Endothelial cell of umbilical vein (primary cell): ENCODE results near the gene KLF8. TPM values are rescaled to one million over a fixed set of nuclear protein-coding genes. Genes with fewer than 3 reads are reported as not detected.

Source experiments
- BruUV-seq: library from RNA; stranded (reverse); fragments of 400-500 nt; replicated peaks from 2 replicates; lab custom pipeline; 2021; lab: Mats Ljungman, UMichigan
- CTCF ChIA-PET: fragments of 300-600, 350-600 bp; sonication (Branson Sonifier 250); formaldehyde crosslinking; loops from one replicate; lab custom pipeline; 2021; ENCODE audit warnings: antibody characterized with exemption, inconsistent platforms; lab: Charles Lee
- POLR2A ChIA-PET: fragments of 300-600, 350-600 bp; sonication (Branson Sonifier 250); formaldehyde crosslinking; loops from one replicate; lab custom pipeline; 2021; ENCODE audit warnings: antibody characterized with exemption, inconsistent platforms; lab: Charles Lee
- DNase-seq: peaks from one replicate; pipeline ENCODE4 v3.0.0-alpha.2; 2011; ENCODE audit warnings: low read depth, low spot score
- FAIRE-seq: peaks from 2 replicates; lab custom pipeline; 2011; peaks lifted over from hg19 to GRCh38; lab: Jason Lieb, UNC
- H2AFZ ChIP-seq: 2 replicates; pipeline ENCODE4 v1.6.0; 2012; ENCODE audit warnings: low read depth, low read length, control low read depth, inconsistent platforms
- H3K27ac ChIP-seq: 2 replicates; pipeline ENCODE4 v1.5.1; 2011; ENCODE audit warnings: low read depth, mild to moderate bottlenecking, control low read depth, low read length, moderate library complexity; ENCODE audit not compliant: insufficient read depth
- H3K27me3 ChIP-seq, 2 experiments: 2 replicates each; pipeline versions ENCODE4 v1.6.0 to v1.6.1; 2011; ENCODE audit warnings: low read length in 2 of 2, mixed read lengths in 1 of 2; ENCODE audit not compliant: control insufficient read depth in 2 of 2, insufficient read depth in 2 of 2
- H3K36me3 ChIP-seq, 2 experiments: 2 replicates in 1 of 2; 3 replicates in 1 of 2; pipeline ENCODE4 v1.5.1; 2011; ENCODE audit warnings: low read length in 2 of 2, mild to moderate bottlenecking in 1 of 2, moderate library complexity in 1 of 2; ENCODE audit not compliant: control insufficient read depth in 2 of 2, insufficient read depth in 2 of 2; ENCODE audit errors: extremely low read depth in 1 of 2
- H3K4me1 ChIP-seq: 3 replicates; pipeline ENCODE4 v1.5.1; 2011; ENCODE audit warnings: mild to moderate bottlenecking, low read length; ENCODE audit not compliant: control insufficient read depth, insufficient read depth; ENCODE audit errors: extremely low read depth
- H3K4me2 ChIP-seq: 2 replicates; pipeline ENCODE4 v1.6.1; 2011; ENCODE audit warnings: low read length, control low read depth, mixed read lengths; ENCODE audit not compliant: insufficient read depth
- H3K4me3 ChIP-seq, 3 experiments: fragments of 200-600 bp in 1 of 3; sonication (generic), shearing (Covaris generic) in 1 of 3; replicated peaks in 1 of 3; 2 replicates each; pipeline ENCODE4 v1.5.1; 2011 to 2016; ENCODE audit warnings: control low read depth in 3 of 3, low read length in 3 of 3, mild to moderate bottlenecking in 2 of 3, inconsistent platforms in 1 of 3, low read depth in 1 of 3, moderate library complexity in 1 of 3; ENCODE audit not compliant: insufficient read depth in 1 of 3
- H3K79me2 ChIP-seq: 2 replicates; pipeline ENCODE4 v1.6.0; 2012; ENCODE audit warnings: low read length, inconsistent platforms; ENCODE audit not compliant: control insufficient read depth, insufficient read depth
- H3K9ac ChIP-seq: replicated peaks from 2 replicates; pipeline ENCODE3; 2011; ENCODE audit warnings: low read length, control low read depth; ENCODE audit not compliant: insufficient read depth; ENCODE audit errors: extremely low read depth
- H3K9me1 ChIP-seq: replicated peaks from 3 replicates; pipeline ENCODE4 v1.6.0; 2011; ENCODE audit warnings: mild to moderate bottlenecking, low read length; ENCODE audit not compliant: control insufficient read depth, insufficient read depth; ENCODE audit errors: extremely low read depth
- H3K9me3 ChIP-seq: replicated peaks from 2 replicates; pipeline ENCODE4 v1.5.1; 2012; ENCODE audit warnings: low read length, inconsistent platforms; ENCODE audit not compliant: control insufficient read depth, insufficient read depth
- H4K20me1 ChIP-seq: replicated peaks from 2 replicates; pipeline ENCODE3; 2011; ENCODE audit warnings: mild to moderate bottlenecking, low read length; ENCODE audit not compliant: control insufficient read depth, insufficient read depth; ENCODE audit errors: extremely low read depth
- EZH2 ChIP-seq: IDR thresholded peaks from 2 replicates; pipeline ENCODE4 v1.6.1; 2012; ENCODE audit warnings: borderline replicate concordance, low read depth, mild to moderate bottlenecking, moderate library complexity, low read length, inconsistent platforms; ENCODE audit not compliant: severe bottlenecking
- FOS ChIP-seq: IDR thresholded peaks from 2 replicates; pipeline ENCODE4 v1.6.1; 2011; ENCODE audit warnings: mild to moderate bottlenecking, low read length, moderate library complexity, borderline replicate concordance; ENCODE audit not compliant: insufficient read depth
- GATA2 ChIP-seq: IDR thresholded peaks from 2 replicates; pipeline ENCODE4 v1.7.0; 2011; ENCODE audit warnings: low read depth, mild to moderate bottlenecking, moderate library complexity, mixed read lengths, low read length; ENCODE audit not compliant: insufficient read length, insufficient read depth
- JUN ChIP-seq: IDR thresholded peaks from 2 replicates; pipeline ENCODE4 v1.6.1; 2011; ENCODE audit warnings: borderline replicate concordance, low read depth; ENCODE audit not compliant: insufficient read length, insufficient read depth
- MYC ChIP-seq: IDR thresholded peaks from one replicate; pipeline ENCODE4 v1.6.1; 2011; ENCODE audit warnings: mild to moderate bottlenecking, low read depth, low read length
- POLR2A ChIP-seq: IDR thresholded peaks from 2 replicates; pipeline ENCODE4 v1.6.1; 2012; ENCODE audit warnings: low read depth, mild to moderate bottlenecking, control low read depth, low read length
- POLR2AphosphoS5 ChIP-seq: IDR thresholded peaks from 2 replicates; pipeline ENCODE4 v1.6.1; 2012; ENCODE audit warnings: low read depth, mild to moderate bottlenecking, control low read depth, low read length, moderate library complexity; ENCODE audit not compliant: insufficient read depth
- dilution Hi-C: fragments of 300-500 bp; cut with MboI; formaldehyde crosslinking; loops from one replicate; pipeline ENCODE4 v1.15.0; 2019; ENCODE audit warnings: low sequenced_read_pairs; ENCODE audit not compliant: extremely low pct_ligation_motif_present
- intact Hi-C: fragments of 100-400 bp; cut with micrococcal nuclease; formaldehyde crosslinking; loops from one replicate; pipeline ENCODE4 v1.10.0; 2022
- polyA plus RNA-seq, 4 experiments: library from polyadenylated mRNA; depleted of rRNA in 3 of 4; stranded (reverse) in 3 of 4; unstranded in 1 of 4; fragments of >200 nt; gene quantifications; 2 replicates each; pipeline versions ENCODE4 v1.2.1 to v1.2.3, GENCODE V29; 2011 to 2012; ENCODE audit warnings: missing spikeins in 1 of 4
- total RNA-seq: library from RNA; stranded (reverse); gene quantifications from 2 replicates; pipeline ENCODE4 v1.2.3, GENCODE V29; 2021
- TF ChIP-seq, protein P1 (sequence below), 2 donors: IDR thresholded peaks; 1 replicate in 1 of 2; 2 replicates in 1 of 2; pipeline ENCODE4 v1.5.1; 2011; ENCODE audit warnings: low read length in 2 of 2, mild to moderate bottlenecking in 2 of 2, moderate library complexity in 2 of 2, control low read depth in 1 of 2, inconsistent platforms in 1 of 2, low read depth in 1 of 2; ENCODE audit not compliant: insufficient read depth in 1 of 2; ENCODE audit errors: extremely low read depth in 1 of 2
- TF ChIP-seq, protein P2 (sequence below): IDR thresholded peaks from 2 replicates; pipeline ENCODE4 v1.6.1; 2011; ENCODE audit not compliant: insufficient read depth, insufficient read length

KLF8 gene
- total and polyA plus RNA-seq, 2 donors (not counting 3 experiments of a cell fraction or from before 2014, with no cell fraction given), result 1.0 to 2.0 TPM

GRCh38 chrX:56284269-56284668 is 52.1 kb downstream of the KLF8 start:
- no peak for FAIRE-seq
- dilution Hi-C loops, result no loop called here
- POLR2A ChIA-PET, result no interaction called here
- Histone ChIP-seq H2AFZ (no peak overlapping the region), H3K79me2 (no peaks in the 10 kb centered on the region), H3K4me3 (no peak overlapping the region), H3K9ac (no peak overlapping the region), H3K9me1 (no peaks in the 10 kb centered on the region), H3K9me3 (no peaks in the 10 kb centered on the region), H3K36me3 (no peaks in the 10 kb centered on the region), H3K4me1 (no peaks in the 10 kb centered on the region), H3K27me3 (no peaks in the 10 kb centered on the region), H4K20me1 (no peaks in the 10 kb centered on the region), H3K27ac (no peak overlapping the region), H3K4me2 (no peak overlapping the region)
- TF ChIP-seq FOS (no peak), JUN (no peak), GATA2 (no peak), POLR2AphosphoS5 (no peak), MYC (no peak), EZH2 (no peak), POLR2A (no peak)
- TF ChIP-seq, protein P1, sequence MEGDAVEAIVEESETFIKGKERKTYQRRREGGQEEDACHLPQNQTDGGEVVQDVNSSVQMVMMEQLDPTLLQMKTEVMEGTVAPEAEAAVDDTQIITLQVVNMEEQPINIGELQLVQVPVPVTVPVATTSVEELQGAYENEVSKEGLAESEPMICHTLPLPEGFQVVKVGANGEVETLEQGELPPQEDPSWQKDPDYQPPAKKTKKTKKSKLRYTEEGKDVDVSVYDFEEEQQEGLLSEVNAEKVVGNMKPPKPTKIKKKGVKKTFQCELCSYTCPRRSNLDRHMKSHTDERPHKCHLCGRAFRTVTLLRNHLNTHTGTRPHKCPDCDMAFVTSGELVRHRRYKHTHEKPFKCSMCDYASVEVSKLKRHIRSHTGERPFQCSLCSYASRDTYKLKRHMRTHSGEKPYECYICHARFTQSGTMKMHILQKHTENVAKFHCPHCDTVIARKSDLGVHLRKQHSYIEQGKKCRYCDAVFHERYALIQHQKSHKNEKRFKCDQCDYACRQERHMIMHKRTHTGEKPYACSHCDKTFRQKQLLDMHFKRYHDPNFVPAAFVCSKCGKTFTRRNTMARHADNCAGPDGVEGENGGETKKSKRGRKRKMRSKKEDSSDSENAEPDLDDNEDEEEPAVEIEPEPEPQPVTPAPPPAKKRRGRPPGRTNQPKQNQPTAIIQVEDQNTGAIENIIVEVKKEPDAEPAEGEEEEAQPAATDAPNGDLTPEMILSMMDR (IDR thresholded peaks at IDR 0.05; ENCODE audit: extremely low read depth in 1 of 2, insufficient read depth in 1 of 2, low read depth in 1 of 2, low read length in 2 of 2), result no peak
- TF ChIP-seq, protein P2, sequence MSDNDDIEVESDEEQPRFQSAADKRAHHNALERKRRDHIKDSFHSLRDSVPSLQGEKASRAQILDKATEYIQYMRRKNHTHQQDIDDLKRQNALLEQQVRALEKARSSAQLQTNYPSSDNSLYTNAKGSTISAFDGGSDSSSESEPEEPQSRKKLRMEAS, result no peak
- intact Hi-C loops, result loop anchor here (5.0 kb wide), 1 partner anchor 693 kb away; no protein-coding TSS in a partner anchor
- BruUV-seq, result no TSS peak
- no peak for DNase-seq
- CTCF ChIA-PET, result no interaction called here
